DMS153 treated with DMSO at 0.1 percent for 48 hours (cell line): ENCODE data around the gene MAGEH1.
"Not testable (repeated sequence)": the region's sequence is repeated elsewhere in the genome, so short reads cannot be mapped to it uniquely, and the experiment has no call there.

Experiments
- DNase-seq: peaks from one replicate; lab custom pipeline; 2025; ENCODE audit not compliant: unreplicated experiment; lab: John Stamatoyannopoulos, UW

The MAGEH1 gene, protein sequence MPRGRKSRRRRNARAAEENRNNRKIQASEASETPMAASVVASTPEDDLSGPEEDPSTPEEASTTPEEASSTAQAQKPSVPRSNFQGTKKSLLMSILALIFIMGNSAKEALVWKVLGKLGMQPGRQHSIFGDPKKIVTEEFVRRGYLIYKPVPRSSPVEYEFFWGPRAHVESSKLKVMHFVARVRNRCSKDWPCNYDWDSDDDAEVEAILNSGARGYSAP

DNA sequence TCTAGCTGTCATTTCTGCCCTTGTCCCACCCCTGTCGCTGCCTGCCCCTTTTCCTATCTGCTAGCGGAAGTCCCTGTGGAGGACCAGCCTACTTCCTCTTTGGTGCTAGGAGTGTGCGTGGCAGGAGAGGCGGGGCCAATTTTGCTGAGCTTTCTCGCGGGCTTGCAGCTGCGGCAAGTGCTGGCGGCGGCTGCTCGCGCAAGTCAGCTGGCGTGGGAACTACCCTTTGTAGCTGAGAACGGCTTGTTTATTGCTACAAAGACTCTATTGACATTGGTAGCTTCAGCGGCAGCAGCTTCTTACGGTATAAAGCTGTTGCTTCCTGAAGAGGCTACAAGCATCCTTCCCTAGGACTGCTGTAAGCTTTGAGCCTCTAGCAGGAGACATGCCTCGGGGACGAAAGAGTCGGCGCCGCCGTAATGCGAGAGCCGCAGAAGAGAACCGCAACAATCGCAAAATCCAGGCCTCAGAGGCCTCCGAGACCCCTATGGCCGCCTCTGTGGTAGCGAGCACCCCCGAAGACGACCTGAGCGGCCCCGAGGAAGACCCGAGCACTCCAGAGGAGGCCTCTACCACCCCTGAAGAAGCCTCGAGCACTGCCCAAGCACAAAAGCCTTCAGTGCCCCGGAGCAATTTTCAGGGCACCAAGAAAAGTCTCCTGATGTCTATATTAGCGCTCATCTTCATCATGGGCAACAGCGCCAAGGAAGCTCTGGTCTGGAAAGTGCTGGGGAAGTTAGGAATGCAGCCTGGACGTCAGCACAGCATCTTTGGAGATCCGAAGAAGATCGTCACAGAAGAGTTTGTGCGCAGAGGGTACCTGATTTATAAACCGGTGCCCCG is at the start of gene MAGEH1:
MAGEH1 (plus strand) TSS at position 138 of the 843 bp plus-strand sequence; CDS start at position 386, 248 bp downstream.
- peak; percentile 31 for DNase-seq

DNA sequence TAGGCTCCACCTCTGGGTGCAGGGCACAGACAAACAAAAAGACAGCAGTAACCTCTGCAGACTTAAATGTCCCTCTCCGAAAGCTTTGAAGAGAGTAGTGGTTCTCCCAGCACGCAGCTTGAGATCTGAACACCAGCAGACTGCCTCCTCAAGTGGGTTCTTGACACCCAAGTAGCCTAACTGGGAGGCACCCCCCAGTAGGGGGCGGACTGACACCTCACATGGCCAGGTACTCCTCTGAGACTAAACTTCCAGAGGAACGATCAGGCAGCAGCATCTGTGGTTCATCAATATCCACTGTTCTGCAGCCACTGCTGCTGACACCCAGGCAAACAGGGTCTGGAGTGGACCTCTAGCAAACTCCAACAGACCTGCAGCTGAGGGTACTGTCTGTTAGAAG is 24.8 kb upstream of the MAGEH1 start:
- DNase-seq, result not testable (repeated sequence)

- DNase-seq, result not testable (repeated sequence)
Measured at GRCh38 chrX:55443468-55443867, 8.5 kb upstream of the MAGEH1 start.

GRCh38 chrX:55450259-55450658 is 1.7 kb upstream of the MAGEH1 start:
- no peak for DNase-seq

GRCh38 chrX:55451141-55451540 is 786 bp upstream of the MAGEH1 start:
- no peak for DNase-seq

DNA sequence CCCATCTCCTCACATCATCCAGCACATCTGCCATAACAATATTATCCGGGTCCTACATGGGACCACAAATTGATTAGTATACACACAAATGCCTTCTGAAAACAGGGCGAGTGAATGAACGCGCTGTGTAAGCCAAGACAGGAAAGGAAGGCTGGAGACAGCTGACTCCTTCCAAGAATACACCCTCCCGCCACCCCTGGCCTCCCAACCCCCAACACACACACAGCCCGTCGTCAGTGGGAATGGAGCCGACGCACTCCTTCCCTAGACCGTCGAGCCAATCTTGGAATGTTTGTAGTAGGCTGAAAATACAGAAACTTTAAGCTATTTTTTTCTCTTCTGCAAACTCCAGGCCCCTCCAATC is 319 bp upstream of the MAGEH1 start:
- no peak for DNase-seq

- DNase-seq, result no peak
Measured at GRCh38 chrX:55452833-55453124, 852 bp downstream of the MAGEH1 start.

- DNase-seq, result not testable (repeated sequence)
Measured at GRCh38 chrX:55455708-55456107, 3.8 kb downstream of the MAGEH1 start.

DNA sequence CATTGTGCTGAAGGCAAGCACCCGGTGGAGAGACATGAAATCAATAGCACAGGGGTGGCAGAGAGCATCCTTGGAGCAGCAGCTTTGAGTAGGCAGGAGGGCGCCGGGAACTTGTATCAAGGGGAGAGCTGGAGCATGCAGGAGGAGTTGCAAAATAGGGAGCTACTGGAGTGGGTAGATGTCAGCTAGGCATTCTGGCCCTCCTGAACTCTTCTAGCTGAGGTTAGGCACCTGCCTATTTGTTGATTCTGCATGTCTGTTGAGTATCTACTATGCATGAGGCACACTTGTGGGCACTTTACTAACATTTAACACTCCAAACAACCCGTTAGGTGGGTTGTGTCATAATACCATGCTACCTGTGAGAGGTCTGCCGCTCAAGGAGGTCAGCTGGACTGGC is 7.5 kb downstream of the MAGEH1 start:
- DNase-seq, result not testable (repeated sequence)

- DNase-seq, result not testable (repeated sequence)
Measured at GRCh38 chrX:55459926-55460325, 8.0 kb downstream of the MAGEH1 start.

GRCh38 chrX:55464050-55464449 is 12.1 kb downstream of the MAGEH1 start:
- DNase-seq, result not testable (repeated sequence)

GRCh38 chrX:55465108-55465507 is 13.2 kb downstream of the MAGEH1 start:
- not testable (repeated sequence) for DNase-seq

DNA sequence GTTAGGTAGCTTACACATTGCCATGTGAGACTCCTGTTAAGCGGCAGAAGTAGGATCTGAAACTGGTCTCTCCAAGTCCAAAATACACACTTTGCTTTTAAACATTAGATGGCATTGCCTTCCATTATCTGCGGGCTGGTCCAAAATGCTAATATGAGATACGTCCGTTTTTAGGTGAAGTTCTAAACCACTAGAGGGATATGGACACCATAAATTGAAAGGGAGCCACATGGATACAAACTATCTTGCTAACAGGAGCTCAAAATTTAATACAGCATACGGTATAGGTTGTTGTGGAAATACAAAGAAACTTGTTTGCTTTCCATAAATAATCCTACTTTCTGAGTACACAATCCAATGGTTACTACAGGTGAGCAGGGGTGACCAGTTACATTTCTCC is 13.9 kb downstream of the MAGEH1 start:
- not testable (repeated sequence) for DNase-seq

GRCh38 chrX:55479956-55480355 is 28.0 kb downstream of the MAGEH1 start:
- DNase-seq, result not testable (repeated sequence)

GRCh38 chrX:55480390-55481062 is 28.6 kb downstream of the MAGEH1 start:
- DNase-seq, result no peak

DNA sequence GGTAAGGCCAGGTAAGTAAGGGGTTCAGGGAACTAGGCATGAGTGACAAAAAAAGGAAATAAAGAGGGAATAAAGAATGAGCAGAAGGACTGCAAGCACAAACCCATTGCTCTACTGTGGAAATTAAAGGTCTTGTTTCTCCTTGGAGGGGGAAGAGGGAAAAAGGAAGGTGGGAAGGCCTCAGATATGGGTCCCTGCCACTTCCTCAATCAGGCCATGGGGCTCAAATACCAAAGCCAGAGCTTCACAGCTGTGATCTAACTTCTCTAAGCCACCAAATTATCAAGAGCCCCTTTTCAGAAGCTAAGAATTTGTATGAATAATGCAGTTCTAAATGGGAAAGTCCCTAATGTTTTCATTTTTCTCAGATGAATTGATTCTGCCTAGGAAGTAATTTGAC is 33.0 kb downstream of the MAGEH1 start:
- DNase-seq, result no peak

GRCh38 chrX:55486736-55487135 is 34.8 kb downstream of the MAGEH1 start:
- DNase-seq, result no peak

- no peak for DNase-seq
Measured at GRCh38 chrX:55487143-55487542, 35.2 kb downstream of the MAGEH1 start.

DNA sequence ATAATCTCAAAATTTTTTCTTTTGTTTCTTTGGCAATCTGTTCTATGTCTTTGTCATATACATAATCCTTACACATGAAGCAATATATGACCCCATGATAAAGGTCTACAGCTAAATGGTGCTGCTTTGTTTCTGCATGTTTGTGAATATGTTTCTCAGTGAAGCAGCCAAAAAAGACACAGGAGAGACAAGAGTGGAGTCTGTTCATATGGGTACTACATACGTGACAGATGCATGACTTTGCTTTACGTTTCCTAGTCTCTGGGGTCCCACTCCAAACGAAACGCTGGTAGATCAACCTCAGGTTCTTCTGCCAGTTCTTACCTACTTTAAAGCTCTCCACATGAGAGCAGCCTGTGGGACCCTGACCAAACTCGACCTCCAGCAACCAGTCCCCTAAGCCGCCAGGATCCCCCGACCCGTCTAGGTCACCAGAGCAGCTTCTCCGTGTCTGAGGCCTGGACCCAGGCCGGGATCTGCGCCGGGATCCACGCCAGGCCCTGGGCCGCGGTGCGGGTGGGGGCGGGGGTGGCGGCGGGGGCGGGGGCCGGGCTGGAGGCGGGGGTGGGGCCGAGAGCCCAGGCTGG is 36.2 kb downstream of the MAGEH1 start:
- no peak for DNase-seq

DNA sequence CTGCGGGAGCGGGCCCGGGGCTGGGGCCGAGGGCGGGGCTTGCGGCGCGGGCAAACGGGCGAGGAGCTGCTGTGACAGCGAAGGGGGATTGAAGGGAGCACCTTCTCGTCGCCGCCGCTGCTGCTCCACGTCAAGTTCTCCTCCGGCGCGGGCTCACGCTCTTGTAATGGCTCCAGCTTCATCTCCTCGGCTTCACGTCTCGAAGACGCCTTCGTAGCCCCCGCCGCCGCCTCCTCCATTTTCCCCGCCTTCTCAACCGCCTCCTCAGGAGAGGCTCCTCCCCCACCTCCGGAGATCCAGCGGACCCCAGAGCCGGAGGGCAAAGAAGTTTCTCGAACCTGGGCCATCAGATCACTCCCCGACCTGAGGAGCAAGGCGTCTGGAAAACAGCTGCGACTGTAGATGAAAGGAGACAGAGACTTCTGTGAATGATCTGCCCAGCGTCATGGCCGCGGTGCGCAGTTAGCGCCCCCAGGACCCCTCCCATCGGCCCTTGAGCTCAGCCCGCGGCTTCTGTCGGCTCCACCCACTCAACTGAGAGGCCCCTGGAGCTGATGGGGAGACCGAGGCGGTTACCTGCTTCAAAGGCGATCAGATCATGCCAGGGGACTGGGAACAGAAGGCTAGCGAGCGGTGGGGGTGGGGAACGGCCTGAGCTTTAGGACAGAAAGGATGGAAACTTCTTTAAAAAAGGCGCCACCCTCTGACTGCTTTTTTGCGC is 36.8 kb downstream of the MAGEH1 start:
- no peak for DNase-seq
